Vagina (tissue), 2 donors: ENCODE results near the gene MLN.

Source experiments
- POLR2AphosphoS5 ChIP-seq, 2 donors: sonication (generic); formaldehyde crosslinking; IDR thresholded peaks; one replicate each; pipeline ENCODE4 v1.9.0; 2017; ENCODE audit warnings: antibody characterized with exemption in 2 of 2, mild to moderate bottlenecking in 2 of 2, low read depth in 1 of 2; ENCODE audit not compliant: insufficient read depth in 1 of 2
- TF ChIP-seq, protein P1 (sequence below), 3 experiments: fragments of 450-650 bp in 2 of 3; fragments of 200-600 bp in 1 of 3; sonication (generic) in 1 of 3; IDR thresholded peaks; one replicate each; pipeline ENCODE4 v1.5.1; 2017 to 2019; ENCODE audit warnings: antibody characterized with exemption in 3 of 3, mild to moderate bottlenecking in 2 of 3, moderate library complexity in 2 of 3

- TF ChIP-seq, protein P1, sequence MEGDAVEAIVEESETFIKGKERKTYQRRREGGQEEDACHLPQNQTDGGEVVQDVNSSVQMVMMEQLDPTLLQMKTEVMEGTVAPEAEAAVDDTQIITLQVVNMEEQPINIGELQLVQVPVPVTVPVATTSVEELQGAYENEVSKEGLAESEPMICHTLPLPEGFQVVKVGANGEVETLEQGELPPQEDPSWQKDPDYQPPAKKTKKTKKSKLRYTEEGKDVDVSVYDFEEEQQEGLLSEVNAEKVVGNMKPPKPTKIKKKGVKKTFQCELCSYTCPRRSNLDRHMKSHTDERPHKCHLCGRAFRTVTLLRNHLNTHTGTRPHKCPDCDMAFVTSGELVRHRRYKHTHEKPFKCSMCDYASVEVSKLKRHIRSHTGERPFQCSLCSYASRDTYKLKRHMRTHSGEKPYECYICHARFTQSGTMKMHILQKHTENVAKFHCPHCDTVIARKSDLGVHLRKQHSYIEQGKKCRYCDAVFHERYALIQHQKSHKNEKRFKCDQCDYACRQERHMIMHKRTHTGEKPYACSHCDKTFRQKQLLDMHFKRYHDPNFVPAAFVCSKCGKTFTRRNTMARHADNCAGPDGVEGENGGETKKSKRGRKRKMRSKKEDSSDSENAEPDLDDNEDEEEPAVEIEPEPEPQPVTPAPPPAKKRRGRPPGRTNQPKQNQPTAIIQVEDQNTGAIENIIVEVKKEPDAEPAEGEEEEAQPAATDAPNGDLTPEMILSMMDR (IDR thresholded peaks at IDR 0.05) = no peak
- TF ChIP-seq POLR2AphosphoS5 (IDR thresholded peaks at IDR 0.05; ENCODE audit: insufficient read depth in 1 of 2, low read depth in 1 of 2) = no peak
Measured at GRCh38 chr6:33778444-33779121, 25.2 kb downstream of the MLN start.
